Mucosa of rectum (tissue), 2 donors: Measurements from ENCODE around the gene BRME1.
A peak's percentile ranks its signal among the peaks of the same experiment; 100 is the strongest.

Experiments used
- H3K27ac ChIP-seq, 2 donors: one replicate each; pipeline ENCODE4 v1.7.0; 2013; ENCODE audit warnings: inconsistent platforms in 2 of 2, low read depth in 2 of 2, low read length in 2 of 2
- H3K27me3 ChIP-seq, 2 donors: one replicate each; pipeline ENCODE4 v1.7.0; 2013; ENCODE audit warnings: low read length in 2 of 2; ENCODE audit not compliant: control insufficient read depth in 2 of 2, insufficient read depth in 2 of 2
- H3K36me3 ChIP-seq, 2 donors: one replicate each; pipeline ENCODE4 v1.7.0; 2013; ENCODE audit warnings: low read length in 2 of 2; ENCODE audit not compliant: control insufficient read depth in 2 of 2, insufficient read depth in 2 of 2
- H3K4me1 ChIP-seq, 2 donors: one replicate each; pipeline ENCODE4 v1.7.0; 2013; ENCODE audit warnings: low read length in 2 of 2, mild to moderate bottlenecking in 1 of 2; ENCODE audit not compliant: control insufficient read depth in 2 of 2, insufficient read depth in 2 of 2
- H3K4me3 ChIP-seq, 2 donors: one replicate each; pipeline ENCODE4 v1.7.0; 2013; ENCODE audit warnings: low read length in 2 of 2
- H3K9ac ChIP-seq, 2 donors: one replicate each; pipeline ENCODE4 v1.7.0; 2013; ENCODE audit warnings: low read length in 2 of 2, low read depth in 1 of 2, mild to moderate bottlenecking in 1 of 2
- H3K9me3 ChIP-seq, 2 donors: one replicate each; pipeline ENCODE4 v1.7.0; 2013; ENCODE audit warnings: low read length in 2 of 2; ENCODE audit not compliant: control insufficient read depth in 2 of 2
- donor health status: healthy.
- donor health status: Normal muscosa, but diverticular disease.

Gene BRME1

GRCh38 chr19:13892870-13893269 lies 13.0 kb downstream of the BRME1 start:
- H3K9ac ChIP-seq, result peak overlapping the region in 1 of 2 donors; percentile 14
- no peaks in the 10 kb centered on the region for H3K27me3 ChIP-seq
- H3K4me3 ChIP-seq, result no peak overlapping the region
- H3K36me3 ChIP-seq, result no peaks in the 10 kb centered on the region
- peak overlapping the region; percentile 63 to 76 for H3K27ac ChIP-seq
- peaks cover 10 to 18% of the 10 kb centered on the region in 2 donors for H3K4me1 ChIP-seq
- no peaks in the 10 kb centered on the region for H3K9me3 ChIP-seq

DNA sequence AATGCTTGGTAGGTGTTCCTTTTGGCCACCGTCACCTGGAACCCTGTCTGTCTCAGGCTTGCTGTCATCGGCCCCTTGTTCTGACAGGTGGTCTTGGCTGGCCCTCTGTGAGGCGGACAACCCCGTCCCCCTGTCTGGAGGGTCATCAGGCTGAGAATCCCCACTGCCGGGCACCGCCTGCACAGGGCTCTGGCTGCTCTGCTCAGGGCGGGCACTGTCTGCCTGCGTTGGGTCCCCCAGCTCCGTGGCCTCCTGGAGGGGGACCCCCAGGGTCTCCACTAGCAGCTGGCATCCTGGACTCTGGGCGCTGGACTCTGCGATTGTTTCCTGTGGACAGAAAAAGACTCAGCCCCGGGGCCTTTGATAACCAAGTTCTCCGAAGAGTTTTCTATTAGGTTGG lies 15.8 kb downstream of the BRME1 start:
- Histone ChIP-seq H3K27me3 (no peaks in the 10 kb centered on the region), H3K4me1 (peaks cover 32 to 35% of the 10 kb centered on the region in 2 donors), H3K9ac (no peak overlapping the region), H3K4me3 (no peak overlapping the region), H3K27ac (no peak overlapping the region), H3K36me3 (no peaks in the 10 kb centered on the region), H3K9me3 (no peaks in the 10 kb centered on the region)

GRCh38 chr19:13888281-13888680 lies 17.6 kb downstream of the BRME1 start:
- H3K9ac ChIP-seq, result peak overlapping the region in 1 of 2 donors; percentile 38
- H3K27ac ChIP-seq, result peak overlapping the region; percentile 73 to 80
- peaks cover 37 to 42% of the 10 kb centered on the region in 2 donors for H3K4me1 ChIP-seq

DNA sequence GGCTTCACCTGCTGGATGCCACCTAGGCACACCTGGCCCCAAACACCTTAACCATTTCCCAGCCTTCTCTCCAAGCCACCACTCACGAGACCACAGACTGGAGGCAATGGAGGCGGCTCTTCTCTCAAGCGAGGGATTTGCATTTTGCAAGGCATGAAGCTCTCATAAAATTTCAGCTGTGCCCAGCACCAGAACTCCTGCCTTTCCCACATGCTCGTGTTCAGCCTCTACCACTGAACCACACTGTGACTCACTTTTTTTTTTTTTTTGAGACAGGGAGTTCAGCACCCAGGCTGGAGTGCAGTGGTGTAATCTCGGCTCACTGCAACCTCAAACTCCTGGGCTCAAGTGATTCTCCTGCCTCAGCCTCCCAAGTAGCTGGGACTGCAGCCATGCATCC lies 18.4 kb downstream of the BRME1 start:
- H3K27me3 ChIP-seq, result no peaks in the 10 kb centered on the region
- peak overlapping the region; percentile 38 to 44 for H3K9ac ChIP-seq
- H3K27ac ChIP-seq, result peak overlapping the region; percentile 73 to 80
- no peak overlapping the region for H3K4me3 ChIP-seq
- H3K4me1 ChIP-seq, result peaks cover 39 to 43% of the 10 kb centered on the region in 2 donors
- H3K9me3 ChIP-seq, result no peaks in the 10 kb centered on the region
- H3K36me3 ChIP-seq, result no peaks in the 10 kb centered on the region

More at GRCh38 chr19:13888281-13888680, 17.6 kb downstream of the BRME1 start:
- Histone ChIP-seq H3K9me3 (no peaks in the 10 kb centered on the region), H3K4me3 (no peak overlapping the region), H3K27me3 (no peaks in the 10 kb centered on the region), H3K36me3 (no peaks in the 10 kb centered on the region)

- Histone ChIP-seq H3K27me3 (no peaks in the 10 kb centered on the region), H3K4me1 (peaks cover 44 to 45% of the 10 kb centered on the region in 2 donors), H3K27ac (peak overlapping the region; percentile 73 to 80), H3K9me3 (no peaks in the 10 kb centered on the region), H3K4me3 (peak overlapping the region in 1 of 2 donors; percentile 1), H3K36me3 (no peaks in the 10 kb centered on the region), H3K9ac (peak overlapping the region; percentile 29 to 44)
These were observed 18.9 kb downstream of the BRME1 start for GRCh38 chr19:13887018-13887436.

GRCh38 chr19:13885826-13886365 lies 20.0 kb downstream of the BRME1 start:
- Histone ChIP-seq H3K27ac (peak overlapping the region; percentile 77 to 81), H3K9ac (peak overlapping the region; percentile 15 to 62), H3K36me3 (no peaks in the 10 kb centered on the region), H3K27me3 (no peaks in the 10 kb centered on the region), H3K9me3 (no peaks in the 10 kb centered on the region), H3K4me1 (peaks cover 55% of the 10 kb centered on the region in 2 donors), H3K4me3 (no peak overlapping the region)

DNA sequence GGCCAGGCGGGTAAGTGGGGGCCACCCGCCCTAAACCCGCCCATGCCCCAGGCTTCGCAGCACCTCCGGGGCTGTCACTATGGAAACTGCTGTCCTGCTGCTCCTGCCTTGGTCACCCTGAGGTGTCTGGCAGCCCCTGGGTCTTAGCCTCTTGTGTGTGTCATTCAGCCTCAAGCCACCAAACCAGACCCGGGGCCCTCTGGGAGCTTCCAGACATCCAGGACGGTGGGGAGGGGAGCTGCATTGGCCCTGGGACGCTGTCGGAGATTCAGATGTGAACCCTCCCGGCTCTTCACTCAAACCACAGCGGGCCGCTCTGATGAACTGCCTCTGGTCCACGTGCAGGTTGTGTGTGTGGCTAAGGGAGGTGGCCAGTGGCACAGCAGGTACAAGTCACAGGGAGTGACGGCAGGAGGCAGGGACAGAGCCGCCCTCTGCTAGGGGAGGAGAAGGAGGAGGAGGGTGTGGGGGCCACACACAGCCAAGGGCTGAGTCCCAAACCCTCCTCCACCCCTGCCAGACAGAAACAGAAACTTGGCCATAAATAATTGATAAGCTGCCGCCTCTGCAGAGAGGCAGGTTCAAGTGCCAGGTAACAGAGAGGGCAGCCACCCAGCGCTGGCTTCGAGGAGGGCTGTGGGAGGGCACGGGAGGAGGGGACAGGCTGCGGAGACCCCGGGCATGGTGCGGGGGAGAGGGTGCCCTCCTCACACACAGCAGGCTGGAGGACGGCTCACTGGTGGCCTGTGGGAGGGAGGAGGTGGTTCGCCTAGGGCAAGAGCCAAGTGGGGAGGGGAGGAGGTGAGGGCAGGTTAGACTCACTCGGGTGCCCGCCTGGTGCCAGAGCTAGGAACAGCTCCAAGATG lies 21.0 kb downstream of the BRME1 start:
- no peaks in the 10 kb centered on the region for H3K36me3 ChIP-seq
- peak overlapping the region; percentile 15 to 62 for H3K9ac ChIP-seq
- no peaks in the 10 kb centered on the region for H3K9me3 ChIP-seq
- H3K4me3 ChIP-seq, result peak overlapping the region; percentile 26 to 46
- H3K27ac ChIP-seq, result peak overlapping the region; percentile 77 to 81
- no peaks in the 10 kb centered on the region for H3K27me3 ChIP-seq
- H3K4me1 ChIP-seq, result peaks cover 63 to 64% of the 10 kb centered on the region in 2 donors

- H3K27me3 ChIP-seq, result no peaks in the 10 kb centered on the region
- peaks cover 64 to 68% of the 10 kb centered on the region in 2 donors for H3K4me1 ChIP-seq
- no peak overlapping the region for H3K9ac ChIP-seq
- no peaks in the 10 kb centered on the region for H3K9me3 ChIP-seq
- no peaks in the 10 kb centered on the region for H3K36me3 ChIP-seq
- H3K4me3 ChIP-seq, result no peak overlapping the region
- H3K27ac ChIP-seq, result peak overlapping the region in 1 of 2 donors; percentile 82
These were observed 22.3 kb downstream of the BRME1 start for GRCh38 chr19:13883516-13884064.

GRCh38 chr19:13882836-13883235 lies 23.1 kb downstream of the BRME1 start:
- Histone ChIP-seq H3K36me3 (no peaks in the 10 kb centered on the region), H3K27ac (peak overlapping the region in 1 of 2 donors; percentile 82), H3K4me1 (peaks cover 56 to 63% of the 10 kb centered on the region in 2 donors)

GRCh38 chr19:13882419-13882795 lies 23.5 kb downstream of the BRME1 start:
- Histone ChIP-seq H3K27ac (peak overlapping the region; percentile 30 to 82), H3K4me1 (peaks cover 52 to 58% of the 10 kb centered on the region in 2 donors), H3K9me3 (no peaks in the 10 kb centered on the region), H3K27me3 (no peaks in the 10 kb centered on the region), H3K36me3 (no peaks in the 10 kb centered on the region), H3K4me3 (no peak overlapping the region), H3K9ac (peak overlapping the region in 1 of 2 donors; percentile 18)

More at GRCh38 chr19:13882836-13883235, 23.1 kb downstream of the BRME1 start:
- no peaks in the 10 kb centered on the region for H3K27me3 ChIP-seq
- H3K9ac ChIP-seq, result no peak overlapping the region
- H3K9me3 ChIP-seq, result no peaks in the 10 kb centered on the region
- H3K4me3 ChIP-seq, result no peak overlapping the region
